Measurements from ENCODE around the gene DLEC1. TPM values are rescaled to one million over a fixed set of nuclear protein-coding genes. Genes with fewer than 3 reads are reported as not detected.
A peak's percentile ranks its signal among the peaks of the same experiment; 100 is the strongest.

DLEC1 gene
- polyA plus RNA-seq, 1 experiment: 0.04 TPM

DNA sequence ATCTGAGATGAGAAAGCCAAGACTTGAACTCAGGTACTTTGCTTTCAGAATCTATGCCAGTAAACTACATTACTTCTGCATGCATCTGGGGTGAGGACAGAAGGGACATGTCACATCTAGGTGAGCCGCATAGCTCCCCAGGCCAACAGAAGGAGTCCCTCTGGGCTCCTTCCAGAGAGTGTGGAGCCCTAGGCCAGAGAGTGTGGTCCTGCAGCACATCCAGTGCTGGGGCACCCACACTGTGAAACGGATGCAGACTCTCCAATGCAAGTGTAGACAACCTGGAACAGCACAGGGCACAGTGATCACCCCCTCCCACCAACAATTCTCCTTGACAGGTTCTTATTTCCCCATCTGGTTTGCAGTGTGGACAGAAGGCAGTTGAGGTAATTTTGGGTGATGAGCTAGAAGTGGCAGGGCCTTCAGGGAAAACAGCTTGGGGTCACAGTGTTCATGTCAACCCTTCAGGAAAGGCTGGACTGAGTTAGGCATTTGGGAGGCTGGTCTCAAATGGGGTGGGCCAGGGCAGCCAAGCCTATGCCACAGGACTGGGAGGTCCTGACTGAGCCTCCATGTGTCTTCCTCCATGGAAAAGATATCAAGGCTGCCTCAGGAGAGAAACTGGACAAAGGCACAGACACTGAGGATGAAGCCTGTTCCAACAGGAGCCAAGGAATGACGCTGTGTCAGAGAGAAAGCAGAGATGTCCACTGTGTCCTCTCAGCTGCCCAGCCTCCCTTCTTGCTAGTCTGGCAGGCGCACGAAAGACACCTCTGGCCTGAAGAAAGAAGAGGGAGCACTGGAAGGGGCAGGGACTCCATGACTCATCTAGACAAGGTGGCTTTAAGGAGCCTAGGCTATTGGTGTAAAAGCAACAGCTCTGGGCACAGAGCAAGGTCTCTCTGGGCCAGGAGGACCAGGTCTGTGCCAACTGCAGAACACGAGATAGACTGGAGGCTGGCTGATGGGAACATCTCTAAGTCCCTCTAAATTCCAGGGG is 11.2 kb upstream of the DLEC1 start:
- ChIA-PET CTCF (no interaction called here), POLR2A (no interaction called here)
- Histone ChIP-seq H3K4me3 (ENCODE audit: low read depth, low read length) (no peak overlapping the region), H3K9me3 (ENCODE audit: control insufficient read depth, insufficient read depth, low read length) (no peaks in the 10 kb centered on the region; the same call in 1 of the 2 replicates), H3K27me3 (ENCODE audit: control insufficient read depth, insufficient read depth, low read length) (no peaks in the 10 kb centered on the region), H3K27ac (ENCODE audit: low read depth, low read length) (no peak overlapping the region)
- TF ChIP-seq, protein P1, sequence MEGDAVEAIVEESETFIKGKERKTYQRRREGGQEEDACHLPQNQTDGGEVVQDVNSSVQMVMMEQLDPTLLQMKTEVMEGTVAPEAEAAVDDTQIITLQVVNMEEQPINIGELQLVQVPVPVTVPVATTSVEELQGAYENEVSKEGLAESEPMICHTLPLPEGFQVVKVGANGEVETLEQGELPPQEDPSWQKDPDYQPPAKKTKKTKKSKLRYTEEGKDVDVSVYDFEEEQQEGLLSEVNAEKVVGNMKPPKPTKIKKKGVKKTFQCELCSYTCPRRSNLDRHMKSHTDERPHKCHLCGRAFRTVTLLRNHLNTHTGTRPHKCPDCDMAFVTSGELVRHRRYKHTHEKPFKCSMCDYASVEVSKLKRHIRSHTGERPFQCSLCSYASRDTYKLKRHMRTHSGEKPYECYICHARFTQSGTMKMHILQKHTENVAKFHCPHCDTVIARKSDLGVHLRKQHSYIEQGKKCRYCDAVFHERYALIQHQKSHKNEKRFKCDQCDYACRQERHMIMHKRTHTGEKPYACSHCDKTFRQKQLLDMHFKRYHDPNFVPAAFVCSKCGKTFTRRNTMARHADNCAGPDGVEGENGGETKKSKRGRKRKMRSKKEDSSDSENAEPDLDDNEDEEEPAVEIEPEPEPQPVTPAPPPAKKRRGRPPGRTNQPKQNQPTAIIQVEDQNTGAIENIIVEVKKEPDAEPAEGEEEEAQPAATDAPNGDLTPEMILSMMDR (IDR thresholded peaks at IDR 0.05; ENCODE audit: low read depth, low read length): no peak
- DNase-seq (ENCODE audit: low read depth, low spot score): no peak

DNA sequence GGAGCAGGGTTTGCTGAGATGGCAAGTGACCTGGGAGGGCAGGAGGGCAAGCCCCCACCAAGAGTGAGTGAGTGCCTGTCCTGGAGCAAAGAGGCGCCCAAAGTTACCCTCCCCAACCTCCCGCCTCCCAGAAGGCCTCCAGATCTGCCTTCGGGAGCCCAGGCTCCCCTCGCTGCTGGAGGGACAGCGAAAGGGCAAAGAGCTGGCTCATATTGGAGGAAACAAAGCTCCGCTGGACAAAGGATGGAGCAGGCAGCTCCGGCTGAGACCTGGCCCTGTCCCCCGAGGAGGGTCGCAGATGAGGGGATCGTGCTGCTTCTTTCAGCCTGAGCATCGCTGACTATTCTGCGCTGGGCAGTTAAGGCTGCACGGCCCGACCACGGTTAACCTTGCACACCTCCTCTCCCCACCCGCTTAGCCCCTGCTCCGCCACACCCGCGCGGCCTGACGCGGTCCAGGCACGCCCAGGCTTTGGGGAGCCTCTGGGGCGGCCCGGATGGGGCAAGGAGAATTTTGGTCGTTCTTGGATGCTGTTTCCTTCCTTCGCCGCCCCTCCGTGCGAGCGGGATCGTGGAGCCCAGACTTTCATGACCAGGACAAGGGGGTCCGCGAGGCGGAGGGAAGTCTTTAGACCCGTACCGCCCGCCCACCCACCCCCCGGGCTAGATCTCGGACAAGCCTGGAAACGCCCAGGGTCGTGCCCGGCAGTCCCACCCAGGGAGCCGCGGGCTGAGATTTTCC is 10.2 kb upstream of the DLEC1 start:
- POLR2A ChIA-PET: interaction anchor here (1.0 kb wide), 1 partner anchor 136 kb away, joined by 3 read pairs; no protein-coding TSS in a partner anchor
- no peak overlapping the region for H3K27ac ChIP-seq (ENCODE audit: low read depth, low read length)
- no peak for DNase-seq (ENCODE audit: low read depth, low spot score)
- TF ChIP-seq, protein P1 (IDR thresholded peaks at IDR 0.05; ENCODE audit: low read depth, low read length): no peak
- no peaks in the 10 kb centered on the region for H3K27me3 ChIP-seq (ENCODE audit: control insufficient read depth, insufficient read depth, low read length)
- CTCF ChIA-PET: interaction anchor here (1.4 kb wide), 1 partner anchor 25 kb away, joined by 4 read pairs; no protein-coding TSS in a partner anchor
- no peaks in the 10 kb centered on the region; the same call in 1 of the 2 replicates for H3K9me3 ChIP-seq (ENCODE audit: control insufficient read depth, insufficient read depth, low read length)
- peak overlapping the region; percentile 64 for H3K4me3 ChIP-seq (ENCODE audit: low read depth, low read length)

DNA sequence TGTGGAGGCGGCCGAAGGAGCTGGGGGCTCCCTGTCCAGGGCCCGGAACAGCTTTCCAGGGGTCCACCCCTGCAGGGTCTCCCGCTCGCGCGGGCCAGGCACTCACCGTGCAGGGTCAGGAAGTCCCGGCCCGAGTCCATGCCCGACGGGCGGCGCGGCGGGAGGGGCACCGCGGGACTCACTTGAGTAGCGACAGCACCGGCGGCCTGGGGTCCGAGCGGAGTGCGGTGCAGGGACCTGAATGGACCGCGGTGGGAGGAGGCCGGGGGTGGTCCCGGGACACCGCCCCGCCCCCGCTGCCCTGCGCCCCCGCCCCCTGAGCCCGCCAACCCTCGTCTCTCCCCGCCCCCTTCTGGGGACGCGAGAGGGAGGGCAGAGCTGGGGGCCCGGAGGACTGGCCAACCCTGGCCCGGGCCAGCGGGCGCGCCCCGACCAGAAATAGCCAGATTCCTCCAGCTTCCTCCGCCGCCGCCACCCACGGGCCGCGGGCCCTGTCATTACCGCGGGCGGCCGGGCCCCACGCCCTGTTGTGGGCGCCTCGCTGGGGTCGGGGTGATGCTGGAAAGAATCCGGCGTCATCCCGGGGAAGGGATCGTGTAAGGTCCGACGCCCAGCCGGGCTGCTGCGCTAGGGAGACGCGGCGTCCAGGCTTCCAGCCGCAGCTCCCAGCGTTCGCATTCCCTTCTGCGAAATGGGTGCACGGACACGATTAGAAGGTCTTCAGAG is 9.4 kb upstream of the DLEC1 start, which contains the start of gene PLCD1:
TSS of gene PLCD1 (minus strand) at position 243 of the 726 bp plus-strand sequence. CDS start at position 140, 103 bp downstream.
- POLR2A ChIA-PET: interaction anchor here (1.0 kb wide), 1 partner anchor 135 kb away, joined by 3 read pairs; no protein-coding TSS in a partner anchor
- TF ChIP-seq, protein P1 (IDR thresholded peaks at IDR 0.05; ENCODE audit: low read depth, low read length): no peak

DNA sequence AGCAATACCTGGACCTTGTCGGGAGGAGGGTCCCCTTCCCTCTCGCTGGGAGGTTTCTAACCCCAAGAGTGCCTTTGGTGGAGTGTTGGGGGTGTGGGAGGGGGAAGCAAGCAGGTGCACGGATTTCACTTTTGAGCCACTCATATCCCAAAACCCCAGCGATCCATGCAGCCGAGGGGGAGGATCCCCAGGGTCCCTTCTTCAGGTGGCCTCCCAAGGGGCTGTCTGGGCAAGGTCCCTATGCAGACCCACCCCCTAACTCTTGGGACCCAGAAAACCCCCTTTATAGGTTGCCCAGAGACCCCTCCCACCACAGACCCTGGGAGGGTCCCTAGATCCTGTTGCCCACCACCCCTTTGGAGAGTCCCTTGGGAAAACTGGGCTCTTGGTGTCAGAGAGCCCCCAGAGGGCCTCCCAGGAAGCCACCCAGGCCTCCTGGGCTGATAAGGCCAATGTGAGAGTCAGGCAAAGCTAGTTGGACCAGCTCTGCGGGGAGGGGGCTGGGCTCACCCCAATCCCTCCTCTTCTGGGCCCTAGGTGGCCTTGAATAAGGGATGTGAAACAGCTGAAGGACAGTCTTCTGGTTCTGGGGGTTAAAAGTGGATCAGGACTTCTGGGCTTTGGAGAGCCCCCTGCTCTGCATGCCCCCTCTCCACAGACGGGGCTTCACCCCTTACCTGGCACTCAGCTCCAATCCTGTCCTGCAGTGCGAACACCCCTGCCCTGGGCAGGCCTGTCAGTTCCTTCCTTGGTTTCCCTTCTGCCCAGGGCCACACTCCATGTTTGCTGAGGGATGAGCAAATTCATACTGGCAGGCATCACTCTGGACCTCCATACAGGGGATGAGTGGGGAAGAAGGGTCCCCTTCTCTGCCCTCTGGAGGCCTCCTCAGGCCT is 8.6 kb upstream of the DLEC1 start:
- POLR2A ChIA-PET: no interaction called here
- no peak overlapping the region for H3K27ac ChIP-seq (ENCODE audit: low read depth, low read length)
- peak overlapping the region; percentile 64 for H3K4me3 ChIP-seq (ENCODE audit: low read depth, low read length)
- no peak for DNase-seq (ENCODE audit: low read depth, low spot score)
- CTCF ChIA-PET: interaction anchor here (0.6 to 1.4 kb wide), 2 partner anchors 22 to 27 kb away, joined by 4 to 6 read pairs; no protein-coding TSS in a partner anchor
- H3K9me3 ChIP-seq (ENCODE audit: control insufficient read depth, insufficient read depth, low read length): no peaks in the 10 kb centered on the region; the same call in 1 of the 2 replicates
- TF ChIP-seq, protein P1 (IDR thresholded peaks at IDR 0.05; ENCODE audit: low read depth, low read length): no peak
- H3K27me3 ChIP-seq (ENCODE audit: control insufficient read depth, insufficient read depth, low read length): no peaks in the 10 kb centered on the region

More for the DNA sequence above, 9.4 kb upstream of the DLEC1 start, which contains the start of gene PLCD1:
- H3K9me3 ChIP-seq (ENCODE audit: control insufficient read depth, insufficient read depth, low read length): no peaks in the 10 kb centered on the region; the same call in 1 of the 2 replicates
- CTCF ChIA-PET: interaction anchor here (0.6 to 1.4 kb wide), 2 partner anchors 22 to 26 kb away, joined by 4 to 6 read pairs; no protein-coding TSS in a partner anchor
- DNase-seq (ENCODE audit: low read depth, low spot score): no peak
- no peaks in the 10 kb centered on the region for H3K27me3 ChIP-seq (ENCODE audit: control insufficient read depth, insufficient read depth, low read length)
- H3K4me3 ChIP-seq (ENCODE audit: low read depth, low read length): peak within 1 kb of the TSS; percentile 64
- H3K27ac ChIP-seq (ENCODE audit: low read depth, low read length): no peak within 1 kb of the TSS
